SIG-M5 (cell line): ENCODE measurements around the gene PLCH1.

ENCODE experiments used
- DNase-seq: peaks from one replicate; lab custom pipeline; 2025; lab: John Stamatoyannopoulos, UW

PLCH1 gene

GRCh38 chr3:155605571-155605970, 139.3 kb downstream of the PLCH1 start:
- no peak for DNase-seq

- DNase-seq = no peak
Measured at GRCh38 chr3:155604967-155605366, 139.9 kb downstream of the PLCH1 start.

DNA sequence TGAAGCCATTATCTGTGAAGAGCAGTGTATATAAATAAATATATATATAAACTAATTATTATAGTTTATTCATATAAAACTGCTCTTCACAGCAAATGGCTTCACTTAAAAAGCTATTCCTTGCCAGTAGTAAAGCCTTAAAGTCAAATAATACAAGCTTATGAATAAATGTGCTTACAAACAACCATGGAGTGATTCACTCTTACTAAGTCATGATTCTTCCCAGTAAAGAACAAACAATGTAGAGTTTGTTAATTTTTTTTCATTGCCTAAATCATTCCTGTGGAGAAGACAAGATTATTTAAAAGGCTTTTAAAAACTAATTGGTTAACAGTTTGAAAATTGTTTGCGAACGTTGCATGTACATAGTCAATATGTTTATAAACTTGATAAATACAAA, 140.7 kb downstream of the PLCH1 start:
- no peak for DNase-seq

DNA sequence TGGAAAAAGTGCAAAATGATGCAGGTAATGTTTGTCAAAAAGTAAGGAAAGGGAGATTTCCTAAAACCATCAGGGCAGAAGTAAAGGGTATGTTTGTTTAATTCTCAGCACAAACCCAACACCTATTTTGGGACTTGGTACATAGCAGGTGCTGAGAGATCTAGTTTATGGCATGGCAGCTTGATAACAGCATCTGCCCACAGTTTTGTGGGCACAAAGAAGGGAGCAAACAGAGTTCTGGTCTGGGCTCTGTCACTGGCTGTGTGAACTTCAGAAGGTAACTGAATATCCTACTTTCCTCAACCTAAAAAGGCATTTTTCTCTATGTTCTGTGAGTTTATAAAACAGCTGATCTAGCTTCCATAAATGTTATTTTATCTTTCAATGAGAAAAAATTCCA, 141.6 kb downstream of the PLCH1 start:
- no peak for DNase-seq

DNA sequence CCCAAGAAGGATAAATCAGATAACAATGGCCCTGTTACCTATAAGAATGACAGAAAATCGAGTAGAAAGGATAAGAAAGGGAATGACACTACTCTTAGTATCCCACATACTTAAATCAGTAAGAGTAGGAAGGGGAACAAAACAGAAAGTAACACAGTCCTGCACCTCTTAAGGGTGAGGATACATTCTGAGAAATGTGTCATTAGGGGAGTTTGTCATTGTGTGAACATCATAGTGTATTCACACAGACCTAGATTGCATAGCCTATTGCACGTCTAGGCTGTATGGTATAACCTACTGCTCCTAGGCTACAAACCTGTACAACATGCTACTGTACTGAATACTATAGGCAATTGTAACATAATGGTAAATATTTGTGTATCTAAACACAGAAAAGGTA, 142.6 kb downstream of the PLCH1 start:
- DNase-seq = no peak

GRCh38 chr3:155598671-155599070, 146.2 kb downstream of the PLCH1 start:
- DNase-seq = no peak

- DNase-seq = no peak
Measured at GRCh38 chr3:155596615-155597014, 148.3 kb downstream of the PLCH1 start.

DNA sequence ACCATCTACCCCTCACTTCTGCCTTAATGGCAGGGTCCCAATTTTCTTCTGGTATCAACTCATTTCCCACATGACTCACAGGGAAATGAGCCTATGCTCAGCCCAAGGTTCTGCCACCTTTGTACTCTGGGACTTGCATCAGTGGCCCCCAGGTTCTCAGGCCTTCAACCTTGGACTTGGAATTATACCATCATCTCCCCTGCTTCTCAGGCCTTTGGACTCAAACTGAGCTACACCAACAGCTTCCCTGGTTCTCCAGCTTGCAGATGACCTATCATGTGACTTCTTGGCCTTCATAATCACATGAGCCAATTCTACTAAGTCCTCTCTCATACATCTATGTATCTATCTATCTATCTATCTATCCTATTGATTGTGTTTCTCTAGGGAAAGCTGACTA, 149.5 kb downstream of the PLCH1 start:
- no peak for DNase-seq

DNA sequence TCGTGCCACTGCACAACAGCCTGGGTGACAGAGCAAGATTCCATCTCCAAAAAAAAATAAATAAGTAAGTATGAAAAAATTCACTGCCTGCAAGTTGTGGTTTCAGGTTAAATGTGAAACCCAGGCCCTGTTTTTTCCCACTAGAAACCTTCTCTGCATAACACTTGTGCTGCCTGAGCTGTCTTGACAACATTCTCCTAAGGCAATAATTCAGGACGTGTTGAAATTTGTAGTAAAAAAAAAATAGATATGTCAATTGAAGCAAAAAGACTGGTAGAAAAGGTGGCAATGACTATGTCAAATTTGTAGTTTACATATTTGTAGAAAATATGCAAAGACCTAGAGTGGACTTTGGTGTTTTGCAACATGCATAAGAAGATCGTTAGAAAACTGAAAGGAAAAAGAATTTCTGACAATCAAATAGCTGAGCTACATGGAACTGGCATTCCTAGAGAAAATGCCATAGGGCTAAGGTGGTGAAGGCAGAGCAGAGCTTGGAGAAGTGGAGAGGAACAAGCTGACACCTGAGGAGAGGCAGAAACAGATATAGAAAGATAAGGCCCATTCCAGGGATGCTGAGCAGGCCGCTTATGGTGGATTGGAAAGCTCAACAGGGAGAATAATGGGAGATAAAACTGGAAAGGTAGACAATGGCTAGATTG, 150.2 kb downstream of the PLCH1 start:
- no peak for DNase-seq

- DNase-seq = no peak
Measured at GRCh38 chr3:155587581-155587980, 157.3 kb downstream of the PLCH1 start.

DNA sequence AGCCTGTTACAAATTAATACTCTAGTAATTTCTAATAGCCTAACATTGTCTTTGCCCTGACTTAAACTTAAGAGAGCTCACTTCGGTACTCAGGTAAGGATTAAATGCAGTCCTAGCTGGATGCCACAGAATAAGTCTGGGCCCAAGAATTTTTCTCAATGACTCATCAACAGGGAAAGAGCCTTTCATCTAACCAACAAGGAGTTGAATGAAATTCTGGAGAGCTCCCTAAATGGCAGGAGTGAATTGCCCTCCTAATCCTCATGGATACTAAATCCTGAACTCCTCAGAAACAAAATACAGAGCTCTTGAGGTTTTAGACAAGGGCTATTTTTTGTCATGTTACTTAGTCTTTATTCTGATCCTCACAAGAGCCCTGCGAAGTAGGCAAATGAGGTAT, 159.5 kb downstream of the PLCH1 start:
- no peak for DNase-seq

DNA sequence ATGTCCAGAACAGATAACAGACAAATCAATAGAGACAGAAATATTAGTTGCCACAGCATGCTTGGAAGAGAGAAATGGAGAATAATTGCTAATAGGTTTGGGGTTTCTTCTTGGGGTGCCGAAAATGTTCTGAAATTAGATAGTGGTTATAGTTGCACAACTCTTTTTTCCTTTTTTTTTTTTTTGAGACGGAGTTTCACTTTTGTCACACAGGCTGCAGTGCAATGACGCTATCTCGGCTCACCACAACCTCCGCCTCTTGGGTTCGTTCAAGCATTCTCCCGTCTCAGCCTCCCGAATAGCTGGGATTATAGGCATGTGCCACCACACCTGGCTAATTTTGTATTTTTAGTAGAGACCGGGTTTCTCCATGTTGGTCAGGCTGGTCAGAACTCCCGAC, 163.3 kb downstream of the PLCH1 start:
- no peak for DNase-seq

GRCh38 chr3:155572085-155572484, 172.8 kb downstream of the PLCH1 start:
- DNase-seq = no peak

DNA sequence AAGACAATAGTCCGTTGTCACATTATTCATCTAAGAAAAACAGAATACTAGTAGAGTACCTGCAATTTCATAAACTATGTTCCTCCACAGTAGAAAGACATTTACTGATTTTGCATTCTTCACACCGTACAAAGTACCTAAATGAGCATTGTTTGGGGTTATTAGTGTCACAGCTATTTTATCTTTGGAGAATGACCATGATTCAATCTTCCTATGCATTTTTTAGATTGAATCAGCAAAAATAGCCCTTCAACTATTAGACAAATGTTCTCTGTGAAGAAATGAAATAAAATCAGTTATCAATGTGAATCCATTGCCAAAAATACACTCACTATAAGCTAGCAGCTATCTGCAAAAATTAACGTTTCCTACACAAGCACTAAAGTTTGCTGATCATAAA, 176.6 kb downstream of the PLCH1 start:
- DNase-seq = no peak

DNA sequence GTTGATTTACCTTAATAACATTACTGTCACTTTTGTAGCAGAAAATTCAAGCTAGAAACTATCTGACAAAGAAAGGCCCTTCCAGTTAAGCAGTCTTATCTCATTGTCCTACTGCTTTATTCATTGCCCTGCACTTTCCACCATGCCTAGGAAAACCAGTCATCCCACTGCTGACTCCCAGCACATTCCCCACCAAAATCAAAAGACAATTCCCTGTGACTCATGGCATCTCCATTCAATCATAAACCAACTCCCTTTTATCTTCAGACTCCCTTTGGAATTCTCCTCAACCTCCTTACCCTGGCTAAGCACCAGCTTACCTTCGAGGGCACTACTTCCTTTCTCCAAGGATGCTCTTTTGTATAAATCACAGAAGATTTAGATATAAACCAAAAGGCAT, 184.3 kb downstream of the PLCH1 start:
- DNase-seq = no peak

- no peak for DNase-seq
Measured at GRCh38 chr3:155560135-155560534, 184.7 kb downstream of the PLCH1 start.

DNA sequence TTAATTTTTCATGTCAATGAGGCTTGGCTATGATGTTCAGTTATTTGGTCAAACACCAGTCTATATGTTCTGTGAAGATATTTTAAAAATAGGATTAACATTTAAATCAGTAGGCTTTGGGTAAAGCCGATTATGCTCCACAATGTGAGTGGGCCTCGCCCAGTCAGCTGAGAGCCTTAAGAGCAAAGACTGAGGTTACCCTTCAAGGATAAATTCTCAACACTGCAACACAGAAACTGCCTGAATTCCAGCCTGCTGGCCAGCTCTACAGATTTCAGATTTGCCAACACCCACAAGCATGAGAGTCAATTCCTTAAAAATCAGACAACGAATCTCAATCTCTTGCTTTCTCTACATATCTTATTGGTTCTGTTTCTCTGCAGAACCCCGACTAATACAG, 188.3 kb downstream of the PLCH1 start:
- no peak for DNase-seq

DNA sequence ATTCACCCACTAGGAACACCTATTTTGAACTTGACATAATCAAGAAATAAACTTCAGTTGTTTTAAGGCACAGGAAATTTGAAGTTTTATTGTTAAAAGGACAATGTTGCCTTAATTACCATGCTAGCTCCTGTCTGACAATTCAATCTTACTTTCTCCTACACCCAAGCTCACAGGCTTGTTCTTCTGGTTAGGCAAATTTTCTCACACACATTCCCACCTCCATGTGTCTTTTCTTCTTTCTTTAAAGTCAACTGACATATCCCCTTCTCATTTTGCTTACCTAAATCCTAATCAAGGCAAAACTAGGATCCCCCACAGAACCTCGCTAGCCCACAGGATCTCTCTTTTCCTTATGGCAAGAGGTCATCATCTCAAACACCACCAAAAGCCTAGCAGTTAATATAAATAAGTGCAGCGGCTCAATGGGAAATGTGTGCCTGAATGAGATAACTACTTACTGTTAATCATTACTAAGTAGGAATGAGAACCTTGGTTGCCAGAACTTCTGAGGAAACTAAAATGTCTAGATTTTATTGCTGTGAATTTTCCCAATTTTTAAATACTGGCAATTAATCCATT, 189.3 kb downstream of the PLCH1 start:
- no peak for DNase-seq

DNA sequence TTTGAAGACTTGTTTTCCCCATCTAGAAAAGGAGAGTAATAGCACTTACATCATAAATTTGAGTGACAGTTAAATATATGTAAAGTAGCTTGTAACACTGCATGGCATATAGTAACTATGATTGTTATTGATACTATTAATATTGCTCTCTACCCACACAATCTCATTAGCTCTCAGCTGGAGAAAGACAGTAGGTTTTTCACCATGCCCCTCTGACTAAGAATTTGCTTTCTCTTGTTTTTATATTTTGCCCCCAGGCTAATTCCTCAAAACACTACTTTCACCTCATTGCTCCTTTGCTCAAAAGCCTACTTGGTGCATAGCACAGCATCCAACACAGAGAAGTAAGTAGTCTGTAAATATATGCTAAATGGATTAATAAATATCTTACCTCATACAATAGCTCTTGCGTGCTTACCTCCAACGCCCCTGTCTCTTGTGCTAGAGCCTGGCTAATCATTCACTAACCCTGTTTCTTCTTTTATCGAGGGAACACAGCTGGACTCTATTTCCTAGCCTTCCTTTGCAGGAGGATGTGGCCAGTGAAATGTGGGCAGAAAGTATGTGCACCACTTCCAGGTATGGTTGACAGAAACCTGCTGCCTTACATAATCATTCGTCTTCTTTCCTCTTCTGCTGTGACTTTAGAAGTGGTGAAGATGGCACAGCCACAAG, 190.0 kb downstream of the PLCH1 start:
- DNase-seq = no peak

DNA sequence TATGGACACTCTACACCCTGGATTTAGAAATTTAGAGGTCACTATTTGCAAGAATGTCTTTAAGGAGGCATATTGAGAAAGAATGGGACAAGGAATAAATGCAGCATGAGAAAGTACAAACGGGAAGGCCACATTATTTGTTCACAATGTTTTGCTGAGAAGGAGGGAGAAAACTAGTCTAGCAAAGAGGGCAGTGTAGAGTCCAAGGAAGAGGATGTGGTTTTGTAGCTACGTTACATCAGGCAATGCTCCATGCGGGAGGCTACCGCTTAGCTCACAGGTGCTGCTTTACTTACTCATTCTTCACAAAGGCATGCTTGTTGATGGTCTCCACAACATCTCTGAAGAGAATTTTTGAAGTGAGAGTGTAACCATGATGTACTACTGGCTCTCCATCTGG, 191.1 kb downstream of the PLCH1 start:
- DNase-seq = no peak

DNA sequence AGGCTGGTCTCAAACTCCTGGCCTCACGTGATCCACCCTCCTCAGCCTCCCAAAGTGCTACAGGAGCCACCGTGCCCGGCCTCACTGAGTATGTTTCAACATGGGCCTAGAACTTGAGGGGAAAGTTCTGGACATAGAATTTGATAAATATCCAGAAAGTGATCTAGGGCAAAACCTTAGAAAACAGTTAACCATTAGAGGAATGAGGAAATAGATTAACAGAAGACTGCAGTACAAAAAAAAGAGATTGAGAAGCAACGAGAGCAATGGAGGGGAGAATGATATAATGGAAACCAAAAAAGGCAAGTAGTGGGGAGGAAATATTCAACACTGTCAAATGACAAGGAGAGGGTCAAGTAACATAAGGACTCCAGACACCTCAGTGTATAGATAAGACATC, 191.5 kb downstream of the PLCH1 start:
- no peak for DNase-seq

- no peak for DNase-seq
Measured at GRCh38 chr3:155550391-155550790, 194.5 kb downstream of the PLCH1 start.

DNA sequence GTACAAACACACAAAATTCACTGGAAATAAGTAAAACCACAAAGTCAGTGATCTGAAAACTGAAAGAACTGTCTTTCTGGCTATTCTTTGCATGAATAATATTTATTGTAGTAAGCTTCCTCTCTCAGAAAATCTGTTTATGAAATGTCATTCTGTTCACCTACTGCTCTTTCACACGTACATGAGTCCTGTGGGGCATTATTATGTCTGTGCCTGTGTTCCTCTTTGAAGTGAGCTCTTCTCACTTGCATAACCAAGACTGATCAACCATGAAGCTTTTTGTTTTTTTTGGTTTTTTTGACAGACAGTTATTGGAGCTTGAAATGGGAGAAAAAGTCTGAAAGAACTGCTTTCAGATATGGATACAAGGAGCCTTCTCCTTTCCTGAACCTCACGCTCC, 195.8 kb downstream of the PLCH1 start:
- DNase-seq = no peak

- no peak for DNase-seq
Measured at GRCh38 chr3:155548195-155548594, 196.7 kb downstream of the PLCH1 start.
